Measurements from ENCODE around the gene SMARCE1. TPM values are rescaled to one million over a fixed set of nuclear protein-coding genes. Genes with fewer than 3 reads are reported as not detected.

Gene SMARCE1
- total RNA-seq, 2 donors from 2014 or later, result 48.0 to 50.8 TPM

- H3K9me3 ChIP-seq, result no peaks in the 10 kb centered on the region
- ATAC-seq (no peak), DNase-seq (no peak)
- peaks cover under 1% of the 10 kb centered on the region in 2 donors for H3K36me3 ChIP-seq (replicated peaks in 1 of 2; ENCODE audit: insufficient read depth in 1 of 2, low read depth in 2 of 2)
- intact Hi-C loops (cut with DNase I), result loop anchor here (5.0 kb wide), 1 partner anchor 164 kb away; no protein-coding TSS in a partner anchor
- H3K27me3 ChIP-seq, result peaks cover 0 to 4% of the 10 kb centered on the region in 2 donors
- H3K4me1 ChIP-seq, result no peaks in the 10 kb centered on the region
- 68 to 75% methylated on average over 12 of the region's 12 CpGs for WGBS, 2 donors
- H3K4me3 ChIP-seq, result no peak overlapping the region
- TF ChIP-seq CTCF (IDR thresholded peaks at IDR 0.05) (no peak), POLR2A (IDR thresholded peaks at IDR 0.05) (no peak)
- H3K27ac ChIP-seq, result no peak overlapping the region
Measured at GRCh38 chr17:40623419-40624210, 24.0 kb downstream of the SMARCE1 start.

GRCh38 chr17:40622509-40622928 is 25.1 kb downstream of the SMARCE1 start:
- Histone ChIP-seq H3K27ac (no peak overlapping the region), H3K4me3 (no peak overlapping the region), H3K4me1 (no peaks in the 10 kb centered on the region), H3K27me3 (peaks cover 0 to 4% of the 10 kb centered on the region in 2 donors), H3K36me3 (replicated peaks in 1 of 2; ENCODE audit: insufficient read depth in 1 of 2, low read depth in 2 of 2) (no peaks in the 10 kb centered on the region), H3K9me3 (no peaks in the 10 kb centered on the region)
- TF ChIP-seq POLR2A (IDR thresholded peaks at IDR 0.05) (no peak), CTCF (IDR thresholded peaks at IDR 0.05) (no peak)
- ATAC-seq (no peak), DNase-seq (no peak)
- 36 to 44% methylated on average over 3 of the region's 3 CpGs for WGBS, 2 donors
- intact Hi-C loops (cut with DNase I), result loop anchor here (5.0 kb wide), 1 partner anchor 165 kb away; no protein-coding TSS in a partner anchor

GRCh38 chr17:40621578-40621977 is 26.0 kb downstream of the SMARCE1 start:
- WGBS, 2 donors, result 49 to 52% methylated on average over 8 of the region's 8 CpGs
- no peaks in the 10 kb centered on the region for H3K4me1 ChIP-seq
- TF ChIP-seq POLR2A (IDR thresholded peaks at IDR 0.05) (no peak), CTCF (IDR thresholded peaks at IDR 0.05) (no peak)
- no peak for DNase-seq
- H3K27me3 ChIP-seq, result peaks cover 0 to 4% of the 10 kb centered on the region in 2 donors
- intact Hi-C loops (cut with DNase I), result loop anchor here (5.0 kb wide), 1 partner anchor 166 kb away; no protein-coding TSS in a partner anchor
- no peak overlapping the region for H3K27ac ChIP-seq
- no peaks in the 10 kb centered on the region for H3K9me3 ChIP-seq
- H3K4me3 ChIP-seq, result no peak overlapping the region
- no peaks in the 10 kb centered on the region for H3K36me3 ChIP-seq (replicated peaks in 1 of 2; ENCODE audit: insufficient read depth in 1 of 2, low read depth in 2 of 2)
- no peak for ATAC-seq

- H3K27ac ChIP-seq, result no peak overlapping the region
- H3K4me1 ChIP-seq, result no peaks in the 10 kb centered on the region
- no peak overlapping the region for H3K4me3 ChIP-seq
- intact Hi-C loops (cut with DNase I), result loop anchor here (5.0 kb wide), 1 partner anchor 166 kb away; no protein-coding TSS in a partner anchor
- ATAC-seq (no peak), DNase-seq (no peak)
- no peak for TF ChIP-seq POLR2A (IDR thresholded peaks at IDR 0.05)
- no peak for TF ChIP-seq CTCF (IDR thresholded peaks at IDR 0.05)
- H3K27me3 ChIP-seq, result peaks cover 0 to 4% of the 10 kb centered on the region in 2 donors
- no peaks in the 10 kb centered on the region for H3K9me3 ChIP-seq
- 65 to 72% methylated on average over 6 of the region's 6 CpGs for whole genome bisulfite sequencing, 2 donors
- H3K36me3 ChIP-seq (replicated peaks in 1 of 2; ENCODE audit: insufficient read depth in 1 of 2, low read depth in 2 of 2), result no peaks in the 10 kb centered on the region
Measured at GRCh38 chr17:40621019-40621418, 26.6 kb downstream of the SMARCE1 start.
